ENCODE data around the gene ALAS1.

The ALAS1 gene

GRCh38 chr3:52222319-52223221 lies 24.6 kb downstream of the ALAS1 start:
- no peak for TF ChIP-seq FOXP2 (optimal IDR thresholded peaks at IDR 0.05; ENCODE audit: borderline replicate concordance, extremely low read depth, extremely low read length, insufficient read depth)
- no peak for TF ChIP-seq TAF1 (IDR thresholded peaks at IDR 0.05; ENCODE audit: borderline replicate concordance, insufficient read depth, low read length)
- no peak for TF ChIP-seq REST (IDR thresholded peaks at IDR 0.05; ENCODE audit: insufficient read depth in 1 of 2, low read depth in 2 of 2, low read length in 2 of 2)
- TF ChIP-seq SIN3A (IDR thresholded peaks at IDR 0.05; ENCODE audit: borderline replicate concordance, insufficient read depth, low read length), result no peak
- no peak for TF ChIP-seq POLR2AphosphoS5 (IDR thresholded peaks at IDR 0.05; ENCODE audit: low read depth, low read length)

DNA sequence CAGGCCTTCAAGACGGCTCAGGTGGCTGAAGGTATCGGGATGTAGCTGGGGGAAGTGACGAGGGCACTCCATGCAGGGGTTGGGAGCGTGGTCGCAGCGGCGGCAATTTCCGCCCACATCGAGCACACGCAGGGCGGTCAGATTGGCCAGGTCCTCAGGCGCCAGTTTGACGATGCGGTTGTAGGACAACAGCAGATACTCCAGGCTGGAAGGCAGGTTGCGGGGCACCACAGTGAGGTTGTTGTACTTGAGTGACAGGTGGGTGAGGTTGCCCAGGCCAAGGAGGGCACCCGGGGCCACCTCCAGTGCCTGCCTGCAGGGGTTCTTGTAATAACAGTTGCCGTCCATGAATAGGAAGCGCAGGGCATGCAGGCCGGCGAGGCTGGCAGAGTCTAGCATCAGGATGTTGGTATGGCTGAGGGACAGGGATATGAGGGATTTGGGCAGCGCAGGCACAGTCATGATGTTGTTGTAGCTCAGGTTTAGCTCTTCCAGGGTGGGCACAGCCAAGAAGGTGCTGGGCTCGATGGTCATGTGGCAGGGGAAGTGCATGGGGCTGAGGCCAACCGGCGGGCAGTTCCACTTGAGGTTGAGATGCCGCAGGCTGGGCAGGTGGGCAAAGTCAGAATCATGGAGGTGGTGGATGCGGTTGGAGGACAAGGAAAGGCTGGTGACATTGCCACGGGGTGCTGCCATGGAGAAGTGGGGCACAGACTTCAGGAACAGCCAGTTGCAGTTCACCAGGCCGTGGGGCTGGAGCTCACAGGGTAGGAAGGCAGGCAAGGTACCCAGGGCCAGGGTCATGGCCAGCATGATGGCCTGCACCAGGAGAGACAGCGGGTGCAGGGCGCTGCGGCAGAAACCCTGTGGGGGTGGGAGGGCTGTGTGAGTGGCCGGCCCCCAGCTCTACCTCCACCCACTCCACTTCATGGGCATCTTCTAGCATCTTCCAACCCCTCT lies 25.8 kb downstream of the ALAS1 start:
- TF ChIP-seq POLR2AphosphoS5 (IDR thresholded peaks at IDR 0.05; ENCODE audit: low read depth, low read length), result no peak

DNA sequence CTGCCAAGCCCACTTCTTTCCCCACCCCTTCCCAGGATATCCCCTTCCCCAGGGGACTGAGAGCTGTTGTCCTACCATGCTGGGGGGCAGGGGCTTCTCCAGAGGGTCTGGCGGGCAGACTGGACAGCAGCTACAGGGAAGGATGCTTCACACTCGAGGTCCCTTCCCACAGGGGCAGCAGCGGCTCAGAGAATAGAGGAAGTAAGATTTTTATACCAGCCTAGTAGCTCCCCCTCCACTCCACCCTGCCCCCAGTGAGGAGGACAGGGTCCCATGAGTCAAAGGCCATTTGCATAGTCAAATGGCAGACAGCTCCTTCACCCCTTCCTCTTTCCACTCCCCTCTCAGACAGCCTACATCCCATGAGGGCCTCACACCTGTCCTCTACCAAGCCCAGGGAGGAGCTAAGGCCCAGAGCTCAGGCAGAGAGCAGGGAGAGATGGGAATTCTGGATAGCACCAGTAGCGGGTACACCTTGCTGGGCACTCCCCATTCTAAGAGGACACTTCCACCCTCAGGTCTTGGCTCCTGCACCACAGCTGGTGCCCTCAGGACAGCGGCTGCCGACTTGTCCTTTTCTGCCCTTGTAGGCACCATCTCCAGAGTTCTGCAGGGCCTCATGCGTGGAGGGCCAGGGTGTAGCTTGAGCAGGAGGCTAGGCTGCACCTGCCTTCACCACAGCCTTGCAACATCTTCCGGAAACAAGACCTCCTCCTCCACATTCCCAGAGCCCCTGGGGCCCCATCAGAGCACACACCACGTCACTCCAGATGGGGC lies 27.7 kb downstream of the ALAS1 start, which contains the start of gene TLR9:
Gene TLR9 (minus strand): TSS at position 194 of the 777 bp plus-strand sequence. CDS start 116 bp downstream, at position 78.
- TF ChIP-seq FOXP2 (optimal IDR thresholded peaks at IDR 0.05; ENCODE audit: borderline replicate concordance, extremely low read depth, extremely low read length, insufficient read depth) (no peak), REST (IDR thresholded peaks at IDR 0.05; ENCODE audit: insufficient read depth in 1 of 2, low read depth in 2 of 2, low read length in 2 of 2) (no peak), TAF1 (IDR thresholded peaks at IDR 0.05; ENCODE audit: borderline replicate concordance, insufficient read depth, low read length) (no peak), SIN3A (IDR thresholded peaks at IDR 0.05; ENCODE audit: borderline replicate concordance, insufficient read depth, low read length) (no peak), POLR2AphosphoS5 (IDR thresholded peaks at IDR 0.05; ENCODE audit: low read depth, low read length) (no peak)

GRCh38 chr3:52226229-52226817 lies 28.4 kb downstream of the ALAS1 start:
- no peak for TF ChIP-seq REST (IDR thresholded peaks at IDR 0.05; ENCODE audit: insufficient read depth in 1 of 2, low read depth in 2 of 2, low read length in 2 of 2)
- no peak for TF ChIP-seq SIN3A (IDR thresholded peaks at IDR 0.05; ENCODE audit: borderline replicate concordance, insufficient read depth, low read length)
- TF ChIP-seq FOXP2 (optimal IDR thresholded peaks at IDR 0.05; ENCODE audit: borderline replicate concordance, extremely low read depth, extremely low read length, insufficient read depth), result no peak
- TF ChIP-seq TAF1 (IDR thresholded peaks at IDR 0.05; ENCODE audit: borderline replicate concordance, insufficient read depth, low read length), result no peak
- TF ChIP-seq POLR2AphosphoS5 (IDR thresholded peaks at IDR 0.05; ENCODE audit: low read depth, low read length), result no peak

Measured in PFSK-1 (cell line).